ENCODE measurements around the gene RAB38.

RAB38 gene

DNA sequence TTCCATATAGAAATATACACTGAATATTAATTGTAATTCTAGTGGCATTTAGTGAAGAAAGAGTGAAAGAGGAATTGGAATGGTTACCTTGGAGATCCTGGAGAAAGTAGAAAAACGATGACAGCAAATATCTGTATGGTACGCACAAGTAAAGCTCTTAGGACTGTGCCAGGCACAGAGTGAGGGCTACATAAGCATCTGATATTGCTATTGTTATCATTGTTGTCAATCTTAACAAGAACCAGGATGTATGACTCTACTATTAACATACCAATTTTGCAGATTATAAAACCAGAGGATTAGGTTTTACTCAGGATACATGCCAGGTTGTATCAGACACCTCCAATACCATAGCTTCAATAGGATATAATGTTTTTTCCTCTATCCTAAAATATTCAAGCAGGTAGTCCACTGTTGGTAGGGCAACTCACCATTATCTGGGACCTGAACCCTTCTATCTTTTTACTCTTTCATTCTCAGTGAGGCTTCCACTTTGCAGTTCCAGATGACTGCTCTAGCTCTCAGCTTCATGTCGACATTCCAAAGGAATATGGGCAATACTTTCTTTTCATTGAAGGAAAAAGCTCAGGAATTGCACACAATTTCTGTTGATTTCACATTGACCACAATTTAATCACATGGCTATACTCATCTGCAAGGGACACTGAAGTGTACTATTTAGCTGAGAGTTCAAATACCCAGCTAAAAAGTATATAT, 73.2 kb downstream of the RAB38 start:
- DNase-seq: no peak

DNA sequence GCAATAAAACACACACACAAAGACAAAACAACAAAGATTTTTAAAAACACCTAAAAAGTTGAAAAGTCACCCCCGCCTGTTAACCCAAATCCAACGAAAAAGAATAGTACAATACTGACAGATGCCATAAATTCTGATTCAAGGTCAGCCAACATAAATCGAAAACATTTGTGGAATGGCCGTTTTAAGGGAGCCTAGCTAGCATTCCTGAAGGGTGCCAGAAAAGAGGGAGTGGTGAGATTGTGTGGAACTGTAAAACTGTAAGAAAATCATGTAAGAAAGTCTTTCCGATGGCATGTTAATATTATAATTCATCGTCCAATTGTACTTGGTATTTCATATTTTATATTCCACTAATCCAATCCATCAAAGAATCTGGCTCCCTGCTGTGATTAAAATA, 75.1 kb downstream of the RAB38 start:
- no peak for DNase-seq

GRCh38 chr11:88098289-88098688, 77.0 kb downstream of the RAB38 start:
- DNase-seq: no peak

- no peak for DNase-seq
Measured at GRCh38 chr11:88089134-88089533, 86.1 kb downstream of the RAB38 start.

DNA sequence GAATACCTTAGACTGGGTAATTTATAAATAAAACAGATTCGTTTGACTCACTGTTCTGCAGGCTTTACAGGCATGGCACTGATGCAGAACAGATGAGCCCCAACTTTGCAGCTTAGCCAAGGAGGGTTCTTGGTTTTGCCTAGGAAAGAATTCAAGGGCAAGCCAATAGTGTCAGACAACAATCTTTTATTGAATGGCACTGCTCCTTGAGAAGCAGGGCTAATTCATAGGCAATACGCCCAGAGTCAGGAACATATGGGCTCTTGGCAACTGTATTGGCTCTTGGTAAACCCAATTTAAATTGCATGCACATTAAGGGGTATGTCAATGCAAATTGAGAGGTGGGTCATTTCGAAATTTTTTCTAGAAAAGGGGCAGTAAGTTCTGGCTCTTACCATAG, 87.9 kb downstream of the RAB38 start:
- no peak for DNase-seq

DNA sequence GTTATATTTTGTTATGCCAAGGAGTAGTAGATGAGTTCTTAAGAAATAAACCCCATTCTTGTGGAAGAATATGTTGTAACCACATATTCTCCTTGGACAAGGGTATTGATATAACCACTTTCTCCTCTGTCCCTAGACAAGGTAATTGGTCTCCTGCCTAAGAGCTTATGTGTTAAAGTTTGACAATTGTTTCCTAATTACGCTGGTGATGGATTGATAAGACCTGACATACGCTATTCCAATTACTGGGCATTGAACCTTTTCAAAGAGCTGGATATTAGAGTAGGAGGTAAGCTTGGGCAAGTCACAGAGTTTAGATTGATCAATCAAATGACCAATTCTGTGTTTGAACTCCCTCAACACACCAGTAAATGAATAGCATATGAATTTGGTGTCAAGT, 88.9 kb downstream of the RAB38 start:
- no peak for DNase-seq

- no peak for DNase-seq
Measured at GRCh38 chr11:88070437-88070836, 104.8 kb downstream of the RAB38 start.

GRCh38 chr11:88068848-88069554, 106.2 kb downstream of the RAB38 start:
- no peak for DNase-seq

- no peak for DNase-seq
Measured at GRCh38 chr11:88066090-88066489, 109.2 kb downstream of the RAB38 start.

DNA sequence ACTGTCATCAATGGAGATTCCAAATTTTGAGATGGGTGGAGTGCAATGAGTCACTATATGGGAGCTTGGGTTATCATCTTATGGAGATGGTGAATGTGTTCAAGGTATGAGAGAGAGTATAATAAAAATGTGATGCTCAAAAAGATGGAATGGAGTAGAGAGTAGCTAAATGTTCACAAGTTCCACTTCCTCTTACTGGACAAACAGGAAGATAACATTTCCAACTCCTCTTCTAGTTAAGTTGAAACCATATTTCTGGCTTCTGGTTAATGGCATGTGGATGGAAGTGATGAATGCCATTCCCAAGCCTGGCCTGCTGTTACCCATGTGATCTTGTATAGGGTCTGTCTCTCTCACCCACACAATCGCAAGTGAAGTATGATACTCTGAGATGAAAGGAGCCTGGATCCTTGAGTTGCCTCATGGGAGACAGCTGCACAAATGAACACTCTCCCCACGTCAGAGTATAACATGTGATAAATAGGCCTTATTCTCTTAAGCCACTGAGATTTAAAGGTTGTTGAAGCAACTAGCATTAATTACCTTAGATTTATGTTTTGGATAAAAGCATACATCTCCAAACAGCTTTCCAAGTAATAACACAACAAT, 111.0 kb downstream of the RAB38 start:
- no peak for DNase-seq
